HG03097 (cell line): ENCODE data around the gene CYB5D1.

Experiments
- ATAC-seq: cut with Tn5 transposase; IDR thresholded peaks from one replicate; pipeline ENCODE4 v1.9.1; 2021; ENCODE audit not compliant: unreplicated experiment, low FRiP score

The CYB5D1 gene

GRCh38 chr17:7833795-7834541, 23.8 kb upstream of the CYB5D1 start, which contains the start of gene KDM6B:
KDM6B (plus strand) TSS chr17:7834217; CDS start chr17:7845555, 11,338 bp downstream.
- peak; percentile 28 for ATAC-seq

GRCh38 chr17:7834542-7834956, 23.3 kb upstream of the CYB5D1 start:
- no peak for ATAC-seq

- peak; percentile 50 for ATAC-seq
These were observed 22.6 kb upstream of the CYB5D1 start for GRCh38 chr17:7834957-7835813.

GRCh38 chr17:7835814-7836595, 21.8 kb upstream of the CYB5D1 start:
- peak; percentile 27 for ATAC-seq

GRCh38 chr17:7836596-7837407, 21.0 kb upstream of the CYB5D1 start:
- no peak for ATAC-seq

- no peak for ATAC-seq
These were observed 20.3 kb upstream of the CYB5D1 start for GRCh38 chr17:7837408-7838088.

GRCh38 chr17:7838090-7839075, 19.4 kb upstream of the CYB5D1 start:
- ATAC-seq: no peak

- no peak for ATAC-seq
These were observed 18.5 kb upstream of the CYB5D1 start for GRCh38 chr17:7839190-7839875.

- ATAC-seq: no peak
These were observed 17.9 kb upstream of the CYB5D1 start for GRCh38 chr17:7839876-7840261.

GRCh38 chr17:7840441-7840840, 17.4 kb upstream of the CYB5D1 start:
- no peak for ATAC-seq

GRCh38 chr17:7840875-7841274, 16.9 kb upstream of the CYB5D1 start:
- ATAC-seq: no peak

GRCh38 chr17:7841396-7841914, 16.3 kb upstream of the CYB5D1 start:
- ATAC-seq: peak; percentile 8

- ATAC-seq: peak; percentile 13
These were observed 15.9 kb upstream of the CYB5D1 start for GRCh38 chr17:7841915-7842379.

GRCh38 chr17:7842380-7843256, 15.2 kb upstream of the CYB5D1 start:
- ATAC-seq: peak; percentile 24

GRCh38 chr17:7843257-7843535, 14.6 kb upstream of the CYB5D1 start:
- peak; percentile 1 for ATAC-seq

GRCh38 chr17:7843536-7844291, 14.1 kb upstream of the CYB5D1 start:
- peak; percentile 26 for ATAC-seq
